ENCODE measurements around the gene TBC1D22A.

TBC1D22A gene

GRCh38 chr22:46991666-46992065, 229.2 kb downstream of the TBC1D22A start:
- H3K27me3 Mint-ChIP-seq: no peaks in the 10 kb centered on the region
- DNase-seq (ENCODE audit: low spot score in 2 of 2): no peak
- peaks cover 11% of the 10 kb centered on the region for H3K36me3 Mint-ChIP-seq
- no peak overlapping the region for H3K4me3 Mint-ChIP-seq
- H3K9me3 Mint-ChIP-seq: no peaks in the 10 kb centered on the region
- no peak overlapping the region for H3K27ac Mint-ChIP-seq
- no peak for ATAC-seq (ENCODE audit: low read depth)
- peaks cover 3% of the 10 kb centered on the region for H3K4me1 Mint-ChIP-seq

- Mint-ChIP-seq H3K4me1 (peaks cover 3% of the 10 kb centered on the region), H3K36me3 (peaks cover 11% of the 10 kb centered on the region), H3K27me3 (no peaks in the 10 kb centered on the region), H3K4me3 (no peak overlapping the region), H3K9me3 (no peaks in the 10 kb centered on the region), H3K27ac (no peak overlapping the region)
- DNase-seq (ENCODE audit: low spot score in 2 of 2) (no peak), ATAC-seq (ENCODE audit: low read depth) (no peak)
Observed at GRCh38 chr22:46992121-46992731, 229.8 kb downstream of the TBC1D22A start.

- no peak for ATAC-seq (ENCODE audit: low read depth)
- H3K27me3 Mint-ChIP-seq: no peaks in the 10 kb centered on the region
Observed at GRCh38 chr22:46993633-46994032, 231.2 kb downstream of the TBC1D22A start.

GRCh38 chr22:46994265-46994664, 231.8 kb downstream of the TBC1D22A start:
- peaks cover 17% of the 10 kb centered on the region for H3K36me3 Mint-ChIP-seq
- no peaks in the 10 kb centered on the region for H3K9me3 Mint-ChIP-seq
- no peaks in the 10 kb centered on the region for H3K27me3 Mint-ChIP-seq
- DNase-seq (ENCODE audit: low spot score in 2 of 2) (no peak), ATAC-seq (ENCODE audit: low read depth) (no peak)
- no peak overlapping the region for H3K27ac Mint-ChIP-seq
- H3K4me3 Mint-ChIP-seq: no peak overlapping the region
- H3K4me1 Mint-ChIP-seq: peaks cover 7% of the 10 kb centered on the region

More at GRCh38 chr22:46993633-46994032, 231.2 kb downstream of the TBC1D22A start:
- Mint-ChIP-seq H3K9me3 (no peaks in the 10 kb centered on the region), H3K4me3 (no peak overlapping the region), H3K36me3 (peaks cover 13% of the 10 kb centered on the region), H3K4me1 (peaks cover 3% of the 10 kb centered on the region), H3K27ac (no peak overlapping the region)
- no peak for DNase-seq (ENCODE audit: low spot score in 2 of 2)

- ATAC-seq (ENCODE audit: low read depth) (no peak), DNase-seq (ENCODE audit: low spot score in 2 of 2) (no peak)
- no peak overlapping the region for H3K4me3 Mint-ChIP-seq
- no peaks in the 10 kb centered on the region for H3K27me3 Mint-ChIP-seq
- H3K27ac Mint-ChIP-seq: no peak overlapping the region
- peaks cover 19% of the 10 kb centered on the region for H3K36me3 Mint-ChIP-seq
- H3K4me1 Mint-ChIP-seq: peaks cover 9% of the 10 kb centered on the region
- no peaks in the 10 kb centered on the region for H3K9me3 Mint-ChIP-seq
Observed at GRCh38 chr22:46994983-46995382, 232.5 kb downstream of the TBC1D22A start.

GRCh38 chr22:46995501-46996360, 233.3 kb downstream of the TBC1D22A start:
- Mint-ChIP-seq H3K9me3 (no peaks in the 10 kb centered on the region), H3K27me3 (no peaks in the 10 kb centered on the region), H3K4me3 (no peak overlapping the region), H3K4me1 (peaks cover 15% of the 10 kb centered on the region), H3K36me3 (peaks cover 22% of the 10 kb centered on the region), H3K27ac (no peak overlapping the region)
- ATAC-seq (ENCODE audit: low read depth) (no peak), DNase-seq (ENCODE audit: low spot score in 2 of 2) (no peak)

GRCh38 chr22:46996595-46997310, 234.3 kb downstream of the TBC1D22A start:
- no peak for ATAC-seq (ENCODE audit: low read depth)
- H3K4me1 Mint-ChIP-seq: peaks cover 15% of the 10 kb centered on the region

GRCh38 chr22:46997311-46997970, 235.0 kb downstream of the TBC1D22A start:
- Mint-ChIP-seq H3K4me3 (no peak overlapping the region), H3K4me1 (peaks cover 15% of the 10 kb centered on the region), H3K36me3 (peaks cover 13% of the 10 kb centered on the region), H3K9me3 (no peaks in the 10 kb centered on the region), H3K27me3 (no peaks in the 10 kb centered on the region), H3K27ac (no peak overlapping the region)
- ATAC-seq (ENCODE audit: low read depth) (no peak), DNase-seq (ENCODE audit: low spot score in 2 of 2) (no peak)

More at GRCh38 chr22:46996595-46997310, 234.3 kb downstream of the TBC1D22A start:
- Mint-ChIP-seq H3K27ac (no peak overlapping the region), H3K9me3 (no peaks in the 10 kb centered on the region), H3K36me3 (peaks cover 15% of the 10 kb centered on the region), H3K27me3 (no peaks in the 10 kb centered on the region), H3K4me3 (no peak overlapping the region)
- DNase-seq (ENCODE audit: low spot score in 2 of 2): no peak

- DNase-seq (ENCODE audit: low spot score in 2 of 2) (no peak), ATAC-seq (ENCODE audit: low read depth) (no peak)
- Mint-ChIP-seq H3K4me3 (no peak overlapping the region), H3K4me1 (peaks cover 15% of the 10 kb centered on the region), H3K36me3 (peaks cover 13% of the 10 kb centered on the region), H3K27me3 (no peaks in the 10 kb centered on the region), H3K9me3 (no peaks in the 10 kb centered on the region), H3K27ac (no peak overlapping the region)
Observed at GRCh38 chr22:46998331-46998730, 235.9 kb downstream of the TBC1D22A start.

- Mint-ChIP-seq H3K4me3 (peak overlapping the region; percentile 1), H3K9me3 (no peaks in the 10 kb centered on the region), H3K27me3 (no peaks in the 10 kb centered on the region), H3K36me3 (peaks cover 13% of the 10 kb centered on the region), H3K27ac (peak overlapping the region; percentile 73), H3K4me1 (peaks cover 15% of the 10 kb centered on the region)
- no peak for DNase-seq (ENCODE audit: low spot score in 2 of 2)
- ATAC-seq (ENCODE audit: low read depth): no peak
Observed at GRCh38 chr22:47000256-47000655, 237.8 kb downstream of the TBC1D22A start.

- Mint-ChIP-seq H3K27ac (no peak overlapping the region), H3K36me3 (peaks cover 13% of the 10 kb centered on the region), H3K4me3 (no peak overlapping the region), H3K9me3 (no peaks in the 10 kb centered on the region), H3K4me1 (peaks cover 15% of the 10 kb centered on the region), H3K27me3 (no peaks in the 10 kb centered on the region)
- peak; percentile 58 for ATAC-seq (ENCODE audit: low read depth)
- no peak for DNase-seq (ENCODE audit: low spot score in 2 of 2)
Observed at GRCh38 chr22:47000888-47001287, 238.4 kb downstream of the TBC1D22A start.

- Mint-ChIP-seq H3K4me1 (peaks cover 15% of the 10 kb centered on the region), H3K27me3 (no peaks in the 10 kb centered on the region), H3K9me3 (no peaks in the 10 kb centered on the region), H3K27ac (no peak overlapping the region), H3K36me3 (peaks cover 13% of the 10 kb centered on the region), H3K4me3 (no peak overlapping the region)
- no peak for ATAC-seq (ENCODE audit: low read depth)
- DNase-seq (ENCODE audit: low spot score in 2 of 2): no peak
Observed at GRCh38 chr22:47001288-47001687, 238.8 kb downstream of the TBC1D22A start.

GRCh38 chr22:47002692-47003091, 240.2 kb downstream of the TBC1D22A start:
- Mint-ChIP-seq H3K27ac (peak overlapping the region; percentile 9), H3K4me3 (no peak overlapping the region), H3K4me1 (peaks cover 12% of the 10 kb centered on the region), H3K36me3 (peaks cover 16% of the 10 kb centered on the region), H3K27me3 (no peaks in the 10 kb centered on the region), H3K9me3 (no peaks in the 10 kb centered on the region)
- DNase-seq (ENCODE audit: low spot score in 2 of 2) (no peak), ATAC-seq (ENCODE audit: low read depth) (no peak)
